ENCODE results near the gene TACR1.

The TACR1 gene

GRCh38 chr2:75003773-75004172 is 195.5 kb downstream of the TACR1 start:
- Histone ChIP-seq H3K9ac (ENCODE audit: low read length) (no peak overlapping the region), H3F3A (ENCODE audit: insufficient read depth, low read length) (no peaks in the 10 kb centered on the region), H3K4me2 (ENCODE audit: low read depth, low read length) (no peak overlapping the region), H3K79me2 (ENCODE audit: low read length) (no peaks in the 10 kb centered on the region), H4K20me1 (ENCODE audit: insufficient read depth, low read length) (no peaks in the 10 kb centered on the region), H3K27me3 (replicated peaks; ENCODE audit: insufficient read depth, low read length) (no peaks in the 10 kb centered on the region), H3K4me1 (ENCODE audit: low read length) (no peaks in the 10 kb centered on the region), H3K9me2 (replicated peaks; ENCODE audit: insufficient read depth, low read length) (no peaks in the 10 kb centered on the region), H3K4me3 (ENCODE audit: low read length) (no peak overlapping the region), H3K27ac (ENCODE audit: low read length) (no peak overlapping the region), H3K36me3 (replicated peaks; ENCODE audit: insufficient read depth, low read length) (no peaks in the 10 kb centered on the region), H3K9me3 (replicated peaks; ENCODE audit: insufficient read depth, low read length) (no peaks in the 10 kb centered on the region), H2AFZ (ENCODE audit: low read length) (no peak overlapping the region)
- DNase-seq: no peak
- TF ChIP-seq EZH2 (optimal IDR thresholded peaks at IDR 0.05; ENCODE audit: low read depth, low read length) (no peak), CTCF (IDR thresholded peaks at IDR 0.05; ENCODE audit: low read length) (no peak), EZH2phosphoT487 (IDR thresholded peaks at IDR 0.05; ENCODE audit: low read length) (no peak)

GRCh38 chr2:75003276-75003675 is 196.0 kb downstream of the TACR1 start:
- no peaks in the 10 kb centered on the region for H3K9me3 ChIP-seq (replicated peaks; ENCODE audit: insufficient read depth, low read length)
- no peaks in the 10 kb centered on the region for H3F3A ChIP-seq (ENCODE audit: insufficient read depth, low read length)
- no peak overlapping the region for H3K9ac ChIP-seq (ENCODE audit: low read length)
- no peak overlapping the region for H3K27ac ChIP-seq (ENCODE audit: low read length)
- H2AFZ ChIP-seq (ENCODE audit: low read length): no peak overlapping the region
- no peak overlapping the region for H3K4me2 ChIP-seq (ENCODE audit: low read depth, low read length)
- H3K79me2 ChIP-seq (ENCODE audit: low read length): no peaks in the 10 kb centered on the region
- TF ChIP-seq CTCF (IDR thresholded peaks at IDR 0.05; ENCODE audit: low read length): no peak
- TF ChIP-seq EZH2phosphoT487 (IDR thresholded peaks at IDR 0.05; ENCODE audit: low read length): no peak
- no peak for TF ChIP-seq EZH2 (optimal IDR thresholded peaks at IDR 0.05; ENCODE audit: low read depth, low read length)
- no peaks in the 10 kb centered on the region for H3K36me3 ChIP-seq (replicated peaks; ENCODE audit: insufficient read depth, low read length)
- H3K9me2 ChIP-seq (replicated peaks; ENCODE audit: insufficient read depth, low read length): no peaks in the 10 kb centered on the region
- no peak overlapping the region for H3K4me3 ChIP-seq (ENCODE audit: low read length)
- no peaks in the 10 kb centered on the region for H4K20me1 ChIP-seq (ENCODE audit: insufficient read depth, low read length)
- H3K4me1 ChIP-seq (ENCODE audit: low read length): no peaks in the 10 kb centered on the region
- no peaks in the 10 kb centered on the region for H3K27me3 ChIP-seq (replicated peaks; ENCODE audit: insufficient read depth, low read length)
- DNase-seq: no peak

GRCh38 chr2:75002007-75002406 is 197.3 kb downstream of the TACR1 start:
- Histone ChIP-seq H3K4me1 (ENCODE audit: low read length) (no peaks in the 10 kb centered on the region), H3K36me3 (replicated peaks; ENCODE audit: insufficient read depth, low read length) (no peaks in the 10 kb centered on the region), H3K4me3 (ENCODE audit: low read length) (no peak overlapping the region), H3K4me2 (ENCODE audit: low read depth, low read length) (no peak overlapping the region), H3K79me2 (ENCODE audit: low read length) (no peaks in the 10 kb centered on the region), H3K27me3 (replicated peaks; ENCODE audit: insufficient read depth, low read length) (no peaks in the 10 kb centered on the region), H3K9ac (ENCODE audit: low read length) (no peak overlapping the region), H4K20me1 (ENCODE audit: insufficient read depth, low read length) (no peaks in the 10 kb centered on the region), H3K27ac (ENCODE audit: low read length) (no peak overlapping the region), H2AFZ (ENCODE audit: low read length) (no peak overlapping the region), H3F3A (ENCODE audit: insufficient read depth, low read length) (no peaks in the 10 kb centered on the region), H3K9me3 (replicated peaks; ENCODE audit: insufficient read depth, low read length) (no peaks in the 10 kb centered on the region), H3K9me2 (replicated peaks; ENCODE audit: insufficient read depth, low read length) (no peaks in the 10 kb centered on the region)
- DNase-seq: no peak
- TF ChIP-seq EZH2phosphoT487 (IDR thresholded peaks at IDR 0.05; ENCODE audit: low read length) (no peak), CTCF (IDR thresholded peaks at IDR 0.05; ENCODE audit: low read length) (no peak), EZH2 (optimal IDR thresholded peaks at IDR 0.05; ENCODE audit: low read depth, low read length) (no peak)
